HepG2 (cell line): ENCODE measurements around the gene UCN. TPM values are rescaled to one million over a fixed set of nuclear protein-coding genes. Genes with fewer than 3 reads are reported as not detected.
A peak's percentile ranks its signal among the peaks of the same experiment; 100 is the strongest.

ENCODE experiments used
- CENPX ChIP-seq: sonication (generic); formaldehyde crosslinking; IDR thresholded peaks from 2 replicates; pipeline ENCODE4 v1.9.0; 2021; ENCODE audit warnings: mild to moderate bottlenecking, missing genetic modification reagents, moderate library complexity
- CREB3 ChIP-seq: sonication (generic); formaldehyde crosslinking; IDR thresholded peaks from 2 replicates; pipeline ENCODE4 v1.5.0; 2020; ENCODE audit warnings: missing genetic modification reagents
- KAT8 ChIP-seq: IDR thresholded peaks from 2 replicates; pipeline ENCODE4 v1.6.1; 2016; ENCODE audit warnings: missing genetic modification reagents, missing compliant biosample characterization
- MAF1 ChIP-seq: sonication (generic); formaldehyde crosslinking; IDR thresholded peaks from 2 replicates; pipeline ENCODE4 v1.5.0; 2020; ENCODE audit warnings: missing genetic modification reagents, borderline replicate concordance
- MED8 ChIP-seq: sonication (generic); formaldehyde crosslinking; IDR thresholded peaks from 2 replicates; pipeline ENCODE4 v1.8.1; 2023; ENCODE audit warnings: mild to moderate bottlenecking, missing genetic modification reagents; ENCODE audit not compliant: insufficient replicate concordance
- MIER3 ChIP-seq: IDR thresholded peaks from 2 replicates; pipeline ENCODE4 v1.6.1; 2016; ENCODE audit warnings: missing compliant biosample characterization, borderline replicate concordance
- MTF2 ChIP-seq: sonication (generic); formaldehyde crosslinking; IDR thresholded peaks from 2 replicates; pipeline ENCODE4 v1.5.0; 2020; ENCODE audit warnings: missing genetic modification reagents, borderline replicate concordance
- POGK ChIP-seq: sonication (generic); formaldehyde crosslinking; conservative IDR thresholded peaks from 2 replicates; pipeline ENCODE4 v1.8.0; 2022; ENCODE audit warnings: mild to moderate bottlenecking, moderate library complexity, missing genetic modification reagents
- RAD51 ChIP-seq: fragments of 450-650 bp; IDR thresholded peaks from 2 replicates; pipeline ENCODE4 v1.6.1; 2016; ENCODE audit warnings: borderline replicate concordance
- SMARCC2 ChIP-seq: fragments of 450-650 bp; IDR thresholded peaks from 2 replicates; pipeline ENCODE4 v1.6.1; 2017; ENCODE audit warnings: antibody characterized with exemption, mild to moderate bottlenecking
- SRF ChIP-seq: IDR thresholded peaks from 2 replicates; pipeline ENCODE4 v1.6.1; 2011; ENCODE audit warnings: mild to moderate bottlenecking, low read depth, low read length, moderate library complexity
- TARDBP ChIP-seq: sonication (generic); formaldehyde crosslinking; IDR thresholded peaks from 2 replicates; pipeline ENCODE4 v1.8.0; 2022; ENCODE audit warnings: mild to moderate bottlenecking, missing genetic modification reagents
- ZBTB34 ChIP-seq: sonication (generic); formaldehyde crosslinking; IDR thresholded peaks from 2 replicates; pipeline ENCODE4 v1.8.0; 2022; ENCODE audit warnings: mild to moderate bottlenecking, missing genetic modification reagents
- ZBTB46 ChIP-seq: sonication (generic); formaldehyde crosslinking; IDR thresholded peaks from 2 replicates; pipeline ENCODE4 v1.4.0; 2020; ENCODE audit warnings: mild to moderate bottlenecking, missing genetic modification reagents, borderline replicate concordance
- ZEB1 ChIP-seq: IDR thresholded peaks from 2 replicates; pipeline ENCODE4 v1.6.1; 2012; ENCODE audit warnings: mild to moderate bottlenecking, low read depth, inconsistent platforms; ENCODE audit not compliant: insufficient replicate concordance
- ZNF281 ChIP-seq: sonication (generic); formaldehyde crosslinking; IDR thresholded peaks from 2 replicates; pipeline ENCODE4 v1.4.0; 2020; ENCODE audit warnings: missing genetic modification reagents, borderline replicate concordance
- ZNF512 ChIP-seq: sonication (generic); formaldehyde crosslinking; IDR thresholded peaks from 2 replicates; pipeline ENCODE4 v1.4.0; 2020; ENCODE audit warnings: mild to moderate bottlenecking, missing genetic modification reagents
- ZNF557 ChIP-seq: sonication (generic); formaldehyde crosslinking; IDR thresholded peaks from 2 replicates; pipeline ENCODE4 v1.4.0; 2020; ENCODE audit warnings: missing genetic modification reagents
- polyA plus RNA-seq, 8 experiments: library from polyadenylated mRNA; depleted of rRNA in 3 of 8; stranded (reverse) in 7 of 8; unstranded in 1 of 8; fragments of >200 nt; fragmentation: Illumina TruSeq in 4 of 8; extraction: Trizol in 4 of 8; gene quantifications; 2 replicates each; pipeline versions ENCODE4 v1.2.1 to v1.2.3, GENCODE V29; 2011 to 2016; ENCODE audit warnings: low read depth in 4 of 8, missing spikeins in 1 of 8, mixed read lengths in 1 of 8; ENCODE audit not compliant: insufficient read depth in 1 of 8
- total RNA-seq, 5 experiments: library from RNA; depleted of rRNA; stranded (reverse); fragments of >200 nt; fragmentation: Illumina TruSeq; extraction: Trizol; gene quantifications; 2 replicates each; pipeline ENCODE4 v1.2.3, GENCODE V29; 2016; ENCODE audit warnings: low read depth in 1 of 5

The UCN gene
- total and polyA plus RNA-seq, 2 of the 13 experiments (the other 11 are each of a cell fraction or from before 2014, with no cell fraction given) = 1.2 to 2.3 TPM

GRCh38 chr2:27264753-27265535 lies 43.3 kb downstream of the UCN start (continued):
- no peak for TF ChIP-seq ZEB1
- no peak for TF ChIP-seq CENPX (CRISPR knock-in tag)
- no peak for TF ChIP-seq MED8 (CRISPR knock-in tag)
- no peak for TF ChIP-seq ZNF512 (CRISPR knock-in tag)
- TF ChIP-seq RAD51 = no peak
- TF ChIP-seq KAT8 (CRISPR knock-in tag) = peak; percentile 62; the same call in 1 of the 2 replicates
- TF ChIP-seq MTF2 (CRISPR knock-in tag) = peak; percentile 99; the same call in 1 of the 2 replicates
- no peak for TF ChIP-seq MAF1 (CRISPR knock-in tag)
- TF ChIP-seq POGK = peak; percentile 83; the same call in 1 of the 2 replicates
- TF ChIP-seq ZNF281 (CRISPR knock-in tag) = peak; percentile 54; the same call in 1 of the 2 replicates
- TF ChIP-seq MIER3 (CRISPR knock-in tag) = 0 out of 2 replicates have a peak, but pooled peaks have one; percentile 34
- 0 out of 2 replicates have a peak, but pooled peaks have one; percentile 32 for TF ChIP-seq TARDBP (CRISPR knock-in tag)
- TF ChIP-seq CREB3 (CRISPR knock-in tag) = no peak
- no peak for TF ChIP-seq SMARCC2
- TF ChIP-seq ZBTB46 (CRISPR knock-in tag) = no peak
- no peak for TF ChIP-seq ZBTB34 (CRISPR knock-in tag)
- no peak for TF ChIP-seq SRF
- TF ChIP-seq ZNF557 (CRISPR knock-in tag) = no peak
